ENCODE measurements around the gene TNK1. TPM values are rescaled to one million over a fixed set of nuclear protein-coding genes. Genes with fewer than 3 reads are reported as not detected.

The TNK1 gene
- total and polyA plus RNA-seq, 10 donors = 4.2 to 16.2 (median 6.6) TPM

DNA sequence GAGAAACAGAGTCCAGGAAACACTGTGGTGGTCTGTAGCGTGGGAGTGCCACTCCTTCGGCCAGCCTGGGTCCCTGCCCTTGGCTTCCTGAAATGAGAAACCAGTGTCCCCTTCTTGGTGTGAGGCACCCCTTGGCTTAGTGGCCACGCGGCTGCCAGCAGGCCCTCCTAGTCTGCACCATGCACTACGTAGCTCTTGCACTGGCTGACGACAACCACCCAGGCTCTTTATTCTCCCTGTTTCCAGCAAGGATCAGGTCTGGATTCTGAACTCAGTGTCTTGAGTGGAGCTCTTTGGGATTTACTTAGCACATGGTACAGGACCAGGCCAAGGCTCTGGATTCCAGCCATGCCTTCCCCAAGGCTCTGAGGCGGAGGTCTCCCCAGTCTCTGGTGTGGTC lies 46.7 kb downstream of the TNK1 start:
- TF ChIP-seq, protein P1, sequence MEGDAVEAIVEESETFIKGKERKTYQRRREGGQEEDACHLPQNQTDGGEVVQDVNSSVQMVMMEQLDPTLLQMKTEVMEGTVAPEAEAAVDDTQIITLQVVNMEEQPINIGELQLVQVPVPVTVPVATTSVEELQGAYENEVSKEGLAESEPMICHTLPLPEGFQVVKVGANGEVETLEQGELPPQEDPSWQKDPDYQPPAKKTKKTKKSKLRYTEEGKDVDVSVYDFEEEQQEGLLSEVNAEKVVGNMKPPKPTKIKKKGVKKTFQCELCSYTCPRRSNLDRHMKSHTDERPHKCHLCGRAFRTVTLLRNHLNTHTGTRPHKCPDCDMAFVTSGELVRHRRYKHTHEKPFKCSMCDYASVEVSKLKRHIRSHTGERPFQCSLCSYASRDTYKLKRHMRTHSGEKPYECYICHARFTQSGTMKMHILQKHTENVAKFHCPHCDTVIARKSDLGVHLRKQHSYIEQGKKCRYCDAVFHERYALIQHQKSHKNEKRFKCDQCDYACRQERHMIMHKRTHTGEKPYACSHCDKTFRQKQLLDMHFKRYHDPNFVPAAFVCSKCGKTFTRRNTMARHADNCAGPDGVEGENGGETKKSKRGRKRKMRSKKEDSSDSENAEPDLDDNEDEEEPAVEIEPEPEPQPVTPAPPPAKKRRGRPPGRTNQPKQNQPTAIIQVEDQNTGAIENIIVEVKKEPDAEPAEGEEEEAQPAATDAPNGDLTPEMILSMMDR (IDR thresholded peaks at IDR 0.05 in 8 of 11, conservative IDR thresholded peaks at IDR 0.05 in 3 of 11) = no peak
- TF ChIP-seq POLR2AphosphoS5 (IDR thresholded peaks at IDR 0.05) (no peak), POLR2A (IDR thresholded peaks at IDR 0.05) (no peak)
- 80 to 93% (median 90%) methylated on average over 3 to 7 of the region's 7 CpGs for WGBS, 5 donors
- intact Hi-C loops (cut with DNase I; ENCODE audit: low total_unique reads) = no loop called here
- Histone ChIP-seq H3K27me3 (replicated peaks in 1 of 7) (no peaks in the 10 kb centered on the region), H3K4me1 (no peaks in the 10 kb centered on the region), H3K4me3 (no peak overlapping the region), H3K36me3 (no peaks in the 10 kb centered on the region), H3K9me3 (no peaks in the 10 kb centered on the region), H3K27ac (no peak overlapping the region)
- no peak for DNase-seq

DNA sequence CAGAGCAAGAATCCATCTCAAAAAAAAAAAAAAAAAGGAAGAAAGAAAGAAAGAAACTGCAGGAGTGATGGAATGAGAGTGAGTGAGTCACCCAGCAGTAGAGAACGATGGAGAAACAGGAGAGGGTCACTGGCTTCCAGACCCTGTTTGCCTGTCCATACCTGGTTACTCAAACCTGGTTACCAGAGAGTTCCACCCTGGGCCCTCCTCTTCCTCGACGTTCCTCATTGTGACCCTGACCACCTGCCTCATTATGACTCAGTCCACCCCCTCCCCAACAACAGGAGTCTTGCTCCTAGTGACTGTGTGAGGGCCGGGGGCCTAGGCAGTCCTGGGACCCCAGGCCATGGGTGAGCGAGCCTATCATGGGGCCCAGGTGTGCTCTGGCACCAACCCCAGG lies 47.7 kb downstream of the TNK1 start, which contains the start of gene SPEM3:
SPEM3 (plus strand) TSS at position 301 of the 400 bp plus-strand sequence; CDS start at position 347, 46 bp downstream.
- no peak for DNase-seq
- no peak for TF ChIP-seq POLR2A (IDR thresholded peaks at IDR 0.05)
- TF ChIP-seq, protein P1 (IDR thresholded peaks at IDR 0.05 in 8 of 11, conservative IDR thresholded peaks at IDR 0.05 in 3 of 11) = no peak
- no peak for TF ChIP-seq POLR2AphosphoS5 (IDR thresholded peaks at IDR 0.05)

DNA sequence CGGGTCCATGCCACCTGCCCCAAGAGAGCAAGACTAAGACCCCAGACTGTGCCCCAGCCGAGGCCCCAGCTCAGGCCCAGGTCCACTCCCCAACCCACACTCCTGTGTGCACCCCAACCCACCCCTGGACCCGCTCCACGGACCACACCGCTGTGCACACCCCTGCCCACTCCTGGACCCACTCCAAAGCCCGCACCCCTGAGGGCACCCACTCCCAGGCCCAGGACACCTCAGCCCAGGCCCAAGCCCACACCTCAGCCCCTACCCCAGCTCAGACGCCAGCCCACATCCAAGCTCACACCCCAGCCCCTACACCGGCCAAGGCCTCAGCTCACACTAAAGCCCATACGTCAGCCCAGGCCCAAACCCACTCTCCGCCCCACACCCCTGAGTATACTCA lies 48.8 kb downstream of the TNK1 start:
- intact Hi-C loops (cut with DNase I; ENCODE audit: low total_unique reads) = no loop called here
- Histone ChIP-seq H3K9me3 (no peaks in the 10 kb centered on the region), H3K4me3 (no peak overlapping the region), H3K4me1 (peaks cover 0 to 1% (median 0%) of the 10 kb centered on the region in 6 donors), H3K36me3 (no peaks in the 10 kb centered on the region), H3K27me3 (replicated peaks in 1 of 7) (no peaks in the 10 kb centered on the region), H3K27ac (no peak overlapping the region)
- WGBS, 5 donors = 92 to 96% (median 94%) methylated on average over 9 to 10 of the region's 10 CpGs
- TF ChIP-seq, protein P1 (IDR thresholded peaks at IDR 0.05 in 8 of 11, conservative IDR thresholded peaks at IDR 0.05 in 3 of 11) = no peak
- no peak for DNase-seq

More for the DNA sequence above, 47.7 kb downstream of the TNK1 start, which contains the start of gene SPEM3:
- 57 to 81% (median 68%) methylated on average over 4 to 5 of the region's 5 CpGs for WGBS, 5 donors
- intact Hi-C loops (cut with DNase I; ENCODE audit: low total_unique reads) = no loop called here
- Histone ChIP-seq H3K36me3 (no peaks in the 10 kb centered on the region), H3K27me3 (replicated peaks in 1 of 7) (no peaks in the 10 kb centered on the region), H3K4me3 (no peak within 1 kb of the TSS), H3K9me3 (no peaks in the 10 kb centered on the region), H3K27ac (no peak within 1 kb of the TSS), H3K4me1 (no peaks in the 10 kb centered on the region)

DNA sequence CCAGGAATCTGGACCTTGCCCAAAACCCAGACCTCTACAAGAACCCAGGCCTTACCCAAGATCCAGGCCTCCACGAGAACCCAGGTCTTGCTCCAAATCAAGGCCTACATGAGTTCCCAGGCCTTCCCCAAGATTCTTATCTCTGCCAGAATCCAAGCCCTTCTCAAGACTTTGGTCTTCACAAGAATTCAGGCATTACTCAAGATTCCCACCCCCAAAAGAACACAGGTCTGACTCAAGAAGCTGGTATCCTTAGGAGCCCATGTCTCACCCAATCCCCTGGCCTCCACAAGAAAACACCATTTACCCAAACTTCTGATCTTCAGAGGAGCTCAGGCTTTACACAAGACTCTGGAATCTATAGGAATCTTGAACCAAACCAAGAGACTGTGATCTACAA lies 50.3 kb downstream of the TNK1 start:
- no peak for DNase-seq
- TF ChIP-seq POLR2A (IDR thresholded peaks at IDR 0.05) (no peak), POLR2AphosphoS5 (IDR thresholded peaks at IDR 0.05) (no peak)
- TF ChIP-seq, protein P1 (IDR thresholded peaks at IDR 0.05 in 8 of 11, conservative IDR thresholded peaks at IDR 0.05 in 3 of 11) = no peak
- Histone ChIP-seq H3K27me3 (replicated peaks in 1 of 7) (no peaks in the 10 kb centered on the region), H3K4me3 (no peak overlapping the region), H3K4me1 (peaks cover 4 to 16% (median 10%) of the 10 kb centered on the region in 6 donors), H3K36me3 (no peaks in the 10 kb centered on the region), H3K9me3 (no peaks in the 10 kb centered on the region), H3K27ac (no peak overlapping the region)
- WGBS, 5 donors = 80 to 95% (median 84%) methylated on average over 1 of the region's 1 CpG
- intact Hi-C loops (cut with DNase I; ENCODE audit: low total_unique reads) = no loop called here
